ENCODE results near the gene TBX15.

The TBX15 gene

DNA sequence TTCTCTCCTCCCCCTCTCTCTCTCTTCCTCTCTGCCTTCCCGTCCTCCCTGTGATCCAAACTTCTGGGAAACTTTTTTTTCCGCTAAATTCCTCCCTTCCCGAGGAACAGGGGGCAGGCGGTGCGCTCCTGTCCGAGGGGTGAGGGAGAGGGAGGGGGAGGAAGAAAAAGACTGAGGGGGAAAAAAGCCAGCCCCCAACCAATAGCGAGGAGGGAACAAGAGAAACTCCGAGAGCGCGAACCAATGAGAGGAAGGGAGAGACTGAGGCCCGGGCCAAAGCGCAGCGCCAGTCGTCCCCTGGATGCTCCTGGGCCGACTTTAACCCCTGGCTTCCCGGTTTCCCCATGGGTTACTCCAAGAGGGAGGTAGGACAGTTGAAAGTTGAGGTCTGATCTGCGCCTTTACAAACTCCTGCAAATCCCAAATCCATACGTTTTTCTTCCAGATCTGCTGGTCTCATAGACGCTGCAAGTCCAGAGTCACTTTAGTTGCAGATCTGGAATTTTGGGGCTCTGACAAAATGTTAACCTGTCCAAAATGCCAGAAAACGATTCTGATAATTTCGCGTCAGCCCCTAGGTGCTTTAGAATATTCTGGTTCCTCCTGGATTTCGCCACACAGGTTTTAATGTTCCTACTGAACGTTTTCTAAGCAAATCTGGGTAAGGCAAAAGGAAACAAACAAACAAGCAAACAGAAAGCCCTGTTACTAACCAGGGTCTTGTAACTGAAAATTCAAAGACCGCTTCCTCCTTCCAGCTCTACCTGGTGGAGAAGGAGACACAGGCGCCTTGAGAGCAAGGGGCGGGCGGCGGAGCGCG lies at the start of gene TBX15:
Gene TBX15, minus strand, starts transcription at position 158 of the 820 bp plus-strand sequence. CDS start 548 bp downstream, outside the sequence.
- DNase-seq (ENCODE audit: low spot score): no peak

DNA sequence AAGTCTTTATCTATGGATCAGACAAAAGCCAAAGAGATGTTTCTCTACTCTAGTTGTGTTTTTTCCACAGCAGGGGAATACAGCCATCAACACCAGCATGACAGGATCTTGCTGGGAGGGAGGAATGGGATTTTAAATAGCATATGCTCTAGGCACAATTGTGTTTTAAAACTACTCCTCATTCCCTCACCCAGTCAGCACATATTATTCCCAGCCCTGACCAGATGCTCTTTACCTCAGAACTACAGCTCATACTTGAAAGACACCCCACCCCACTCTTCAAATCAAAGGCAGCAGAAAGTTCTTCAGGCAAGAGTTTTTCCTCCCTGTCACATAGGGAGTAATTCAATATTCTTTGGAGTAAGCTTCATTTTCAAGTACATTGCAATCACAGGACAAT lies 46.2 kb upstream of the TBX15 start:
- no peak for DNase-seq (ENCODE audit: low spot score)

- no peak for DNase-seq (ENCODE audit: low spot score)
Measured at GRCh38 chr1:119032986-119033385, 44.8 kb upstream of the TBX15 start.

- DNase-seq (ENCODE audit: low spot score): no peak
Measured at GRCh38 chr1:119027759-119028158, 39.6 kb upstream of the TBX15 start.

DNA sequence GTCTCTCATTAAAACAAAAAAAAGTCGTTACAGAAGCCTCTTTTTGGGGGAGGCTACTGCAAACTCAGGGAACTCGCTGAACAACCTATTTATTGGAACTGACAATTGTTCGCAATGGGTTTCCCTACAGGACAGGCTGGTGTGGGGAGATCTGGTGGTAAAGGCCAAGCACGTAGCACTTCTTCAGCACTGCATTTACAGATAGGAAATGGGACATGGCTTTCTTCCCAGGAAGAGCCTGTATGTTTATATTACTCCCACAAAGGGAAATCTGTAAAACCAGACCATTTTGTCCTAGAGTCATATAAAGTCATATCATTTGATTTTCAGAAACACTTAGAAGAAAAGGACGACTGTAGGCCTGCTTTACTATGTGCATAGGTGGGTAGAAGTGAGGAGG lies 38.8 kb upstream of the TBX15 start:
- no peak for DNase-seq (ENCODE audit: low spot score)

GRCh38 chr1:119015547-119015946 lies 27.4 kb upstream of the TBX15 start:
- DNase-seq (ENCODE audit: low spot score): no peak

- no peak for DNase-seq (ENCODE audit: low spot score)
Measured at GRCh38 chr1:119012383-119012782, 24.2 kb upstream of the TBX15 start.

DNA sequence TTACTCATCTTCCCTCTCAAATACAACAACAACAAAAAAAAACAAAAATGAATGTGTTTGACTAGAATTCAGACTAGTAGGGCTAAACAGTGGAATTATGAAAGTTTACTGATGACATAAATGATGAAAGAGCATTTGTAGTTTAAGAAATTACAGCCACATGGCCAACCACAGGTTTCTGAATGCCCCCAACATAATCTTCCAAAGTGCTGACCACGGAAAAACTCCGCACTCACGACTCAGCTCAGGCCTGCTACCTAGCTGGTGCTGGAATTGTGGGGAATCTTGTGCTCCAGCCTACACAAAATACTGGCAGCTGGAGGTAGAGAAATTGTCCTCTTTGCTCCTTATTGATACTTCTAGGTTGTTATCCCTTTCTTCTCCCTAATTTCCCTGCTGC lies 23.6 kb upstream of the TBX15 start:
- no peak for DNase-seq (ENCODE audit: low spot score)

GRCh38 chr1:119011116-119011515 lies 23.0 kb upstream of the TBX15 start:
- no peak for DNase-seq (ENCODE audit: low spot score)

- no peak for DNase-seq (ENCODE audit: low spot score)
Measured at GRCh38 chr1:119010201-119010600, 22.1 kb upstream of the TBX15 start.

DNA sequence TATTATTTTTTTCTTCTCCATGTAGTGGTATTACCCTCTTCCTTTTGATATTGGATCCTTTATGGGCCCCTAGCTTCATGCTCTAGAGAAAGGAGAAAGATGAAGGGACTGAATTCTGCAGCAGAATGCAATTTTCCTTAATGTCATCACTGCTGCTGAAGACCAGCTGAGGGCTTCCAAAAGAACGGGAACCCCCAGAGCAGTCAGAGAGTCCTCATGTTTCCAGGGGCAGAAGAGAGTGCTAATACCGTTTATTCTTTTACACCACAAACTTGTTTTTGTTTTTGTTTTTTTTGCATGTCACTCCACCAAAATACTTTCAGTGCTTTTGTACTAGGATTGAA lies 21.1 kb upstream of the TBX15 start:
- no peak for DNase-seq (ENCODE audit: low spot score)

DNA sequence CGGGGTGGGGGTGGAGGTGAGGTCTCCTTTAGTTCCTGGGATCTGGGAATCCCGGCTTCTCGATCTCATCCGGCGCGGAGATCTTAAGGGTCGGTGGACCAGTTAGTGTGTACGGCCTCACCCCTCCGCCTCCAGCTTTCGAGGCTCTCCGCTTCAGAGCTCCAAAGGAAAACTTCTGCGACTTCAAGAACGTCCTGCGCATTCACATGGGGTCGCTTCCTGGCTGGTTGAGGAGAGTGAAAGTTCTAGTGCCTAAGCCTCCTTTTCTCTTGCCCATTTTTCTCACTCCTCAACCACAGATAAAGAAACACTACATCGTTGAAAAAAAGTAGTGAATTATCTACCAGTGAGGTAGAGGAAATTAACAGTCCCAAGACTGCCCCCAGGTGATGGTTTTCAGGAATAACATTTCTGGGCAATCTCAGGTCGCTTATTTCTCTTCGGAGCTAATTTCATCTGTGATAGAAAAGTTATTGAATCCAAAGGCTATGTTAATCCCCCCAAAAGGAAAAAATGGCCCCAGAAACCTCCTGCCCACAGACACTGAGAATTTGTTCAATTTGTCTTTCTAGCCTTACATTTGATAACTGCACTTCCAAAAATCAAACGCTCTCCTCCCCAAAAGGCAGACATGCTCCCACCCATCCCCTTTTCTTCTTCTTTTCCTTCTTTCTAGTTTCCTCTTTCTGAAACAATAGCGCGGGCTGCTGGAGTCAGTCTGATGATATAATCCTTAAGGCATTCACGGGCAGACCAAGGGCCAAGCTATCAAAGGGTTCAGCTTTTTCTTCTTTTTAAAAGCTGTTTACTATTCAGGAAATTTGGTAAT lies 20.6 kb upstream of the TBX15 start:
- DNase-seq (ENCODE audit: low spot score): peak; percentile 61

- DNase-seq (ENCODE audit: low spot score): no peak
Measured at GRCh38 chr1:119007670-119008482, 19.7 kb upstream of the TBX15 start.

DNA sequence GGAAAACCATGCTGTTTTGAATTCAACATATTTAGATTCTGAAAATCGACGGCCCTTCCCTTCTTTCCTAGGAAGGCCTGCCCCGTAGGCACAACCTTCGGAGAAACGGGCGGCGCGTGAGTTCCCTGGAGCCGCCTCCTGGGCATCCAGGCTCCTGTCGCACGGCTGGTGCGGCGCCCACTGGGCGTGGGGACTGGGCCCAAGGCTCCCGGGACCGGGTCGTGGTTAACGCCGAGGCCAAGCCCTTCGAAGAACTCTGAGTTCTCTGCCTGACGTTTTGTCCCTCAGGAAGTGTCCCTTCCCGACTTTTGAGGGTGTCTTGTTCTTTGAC lies 19.2 kb upstream of the TBX15 start:
- DNase-seq (ENCODE audit: low spot score): no peak

- no peak for DNase-seq (ENCODE audit: low spot score)
Measured at GRCh38 chr1:119006406-119007279, 18.5 kb upstream of the TBX15 start.

GRCh38 chr1:119005724-119006405 lies 17.7 kb upstream of the TBX15 start:
- DNase-seq (ENCODE audit: low spot score): no peak

DNA sequence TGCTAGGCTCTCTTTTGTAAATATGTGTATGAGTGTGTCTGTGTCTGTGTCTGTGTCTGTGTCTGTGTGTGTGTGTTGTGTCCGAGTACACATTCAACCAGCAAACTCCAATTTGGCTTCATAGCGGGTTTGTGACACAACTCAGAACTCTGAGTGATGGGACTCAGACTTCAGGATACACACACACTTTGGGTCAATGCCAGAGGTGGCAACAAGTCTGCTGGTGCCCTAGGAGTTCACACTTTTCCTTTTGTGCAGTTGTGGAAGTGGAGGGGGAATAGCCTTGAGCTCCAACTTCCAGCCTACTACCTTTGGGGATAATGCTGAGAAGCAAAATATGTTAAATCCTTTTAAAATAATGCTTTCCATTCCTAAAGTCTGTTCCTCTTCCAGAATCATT lies 16.6 kb upstream of the TBX15 start:
- no peak for DNase-seq (ENCODE audit: low spot score)

- DNase-seq (ENCODE audit: low spot score): no peak
Measured at GRCh38 chr1:119004129-119004527, 16.0 kb upstream of the TBX15 start.

- DNase-seq (ENCODE audit: low spot score): no peak
Measured at GRCh38 chr1:119003413-119004128, 15.4 kb upstream of the TBX15 start.

GRCh38 chr1:119002028-119002686 lies 14.0 kb upstream of the TBX15 start:
- DNase-seq (ENCODE audit: low spot score): no peak
